H1 (cell line): Measurements from ENCODE around the gene ZNF626. TPM values are rescaled to one million over a fixed set of nuclear protein-coding genes. Genes with fewer than 3 reads are reported as not detected.
"Not testable (repeated sequence)": the region's sequence is repeated elsewhere in the genome, so short reads cannot be mapped to it uniquely, and the experiment has no call there.

Experiments used
- CTCF ChIA-PET: fragments of 300-600 bp; sonication (Branson Sonifier 250); formaldehyde crosslinking; loops from one replicate; lab custom pipeline; 2021; ENCODE audit not compliant: partially characterized antibody; lab: Charles Lee
- POLR2A ChIA-PET: fragments of 300-600 bp; sonication (Branson Sonifier 250); formaldehyde crosslinking; loops from one replicate; lab custom pipeline; 2021; ENCODE audit warnings: inconsistent platforms; ENCODE audit not compliant: partially characterized antibody; lab: Charles Lee
- DNase-seq, 2 experiments: peaks; one replicate each; pipeline versions ENCODE4 v3.0.0 to v3.0.0-alpha.2; 2010 to 2022; ENCODE audit warnings: low spot score in 2 of 2, low read depth in 1 of 2, mixed read lengths in 1 of 2
- FAIRE-seq: peaks from 2 replicates; lab custom pipeline; 2011; peaks lifted over from hg19 to GRCh38; lab: Jason Lieb, UNC
- H2AFZ ChIP-seq: 2 replicates; pipeline ENCODE4 v1.8.1; 2012; ENCODE audit warnings: low read length, inconsistent platforms
- H2AK5ac ChIP-seq: 2 replicates; pipeline ENCODE4 v1.6.1; 2013; ENCODE audit warnings: low read depth, low read length
- H2BK120ac ChIP-seq: replicated peaks from 2 replicates; pipeline ENCODE3; 2013; ENCODE audit warnings: low read depth, low read length, inconsistent platforms
- H2BK12ac ChIP-seq: 2 replicates; pipeline ENCODE4 v1.6.1; 2013; ENCODE audit warnings: low read depth, low read length
- H2BK15ac ChIP-seq: 2 replicates; pipeline ENCODE4 v1.6.1; 2013; ENCODE audit warnings: low read length
- H2BK20ac ChIP-seq: 2 replicates; pipeline ENCODE4 v1.6.1; 2013; ENCODE audit warnings: low read length
- H2BK5ac ChIP-seq: 2 replicates; pipeline ENCODE4 v1.6.1; 2013; ENCODE audit warnings: low read depth, low read length
- H3K14ac ChIP-seq: 2 replicates; pipeline ENCODE4 v1.6.1; 2013; ENCODE audit warnings: inconsistent platforms; ENCODE audit not compliant: insufficient read length
- H3K18ac ChIP-seq: 2 replicates; pipeline ENCODE4 v1.6.1; 2013; ENCODE audit warnings: low read length; ENCODE audit errors: extremely low read depth
- H3K23ac ChIP-seq: 2 replicates; pipeline ENCODE4 v1.6.1; 2013; ENCODE audit warnings: inconsistent platforms; ENCODE audit not compliant: insufficient read length
- H3K23me2 ChIP-seq: 2 replicates; pipeline ENCODE4 v1.6.1; 2013; ENCODE audit warnings: low read depth, low read length
- H3K27ac ChIP-seq: 2 replicates; pipeline ENCODE4 v1.6.1; 2011; ENCODE audit warnings: low read depth, low read length, inconsistent platforms
- H3K27me3 ChIP-seq, 4 experiments: replicated peaks in 1 of 4; 1 replicate in 1 of 4; 2 replicates in 3 of 4; pipeline versions ENCODE4 v1.6.1 to v1.8.1; 2011 to 2013; ENCODE audit warnings: low read length in 3 of 4, mild to moderate bottlenecking in 3 of 4, inconsistent platforms in 2 of 4, mixed read lengths in 2 of 4, moderate library complexity in 1 of 4; ENCODE audit not compliant: control insufficient read depth in 3 of 4, insufficient read depth in 3 of 4; ENCODE audit errors: extremely low read depth in 1 of 4
- H3K36me3 ChIP-seq, 4 experiments: 2 replicates each; pipeline versions ENCODE4 v1.6.1 to v1.8.1; 2011 to 2013; ENCODE audit warnings: mild to moderate bottlenecking in 4 of 4, low read length in 3 of 4, moderate library complexity in 2 of 4, control low read depth in 1 of 4, inconsistent platforms in 1 of 4; ENCODE audit not compliant: insufficient read depth in 4 of 4, control insufficient read depth in 2 of 4
- H3K4ac ChIP-seq: replicated peaks from 2 replicates; pipeline ENCODE3; 2013; ENCODE audit warnings: low read length, low read depth, mixed read lengths, inconsistent platforms; ENCODE audit not compliant: insufficient read length
- H3K4me1 ChIP-seq, 4 experiments: replicated peaks in 1 of 4; 1 replicate in 1 of 4; 2 replicates in 3 of 4; pipeline versions ENCODE4 v1.6.1 to v1.8.1; 2011 to 2013; ENCODE audit warnings: low read length in 3 of 4, inconsistent platforms in 2 of 4, mixed read lengths in 1 of 4; ENCODE audit not compliant: insufficient read depth in 4 of 4, control insufficient read depth in 3 of 4
- H3K4me2 ChIP-seq, 2 experiments: 2 replicates each; pipeline versions ENCODE4 v1.6.1 to v1.8.1; 2011 to 2013; ENCODE audit warnings: low read depth in 2 of 2, low read length in 2 of 2, control low read depth in 1 of 2, inconsistent platforms in 1 of 2, mild to moderate bottlenecking in 1 of 2; ENCODE audit not compliant: insufficient read depth in 1 of 2
- H3K4me3 ChIP-seq, 4 experiments: fragments of 200-600, 300-600 bp in 1 of 4; sonication (generic), shearing (Covaris generic), sonication (Bioruptor Twin) in 1 of 4; 2 replicates each; pipeline versions ENCODE4 v1.5.1 to v1.8.1; 2011 to 2016; ENCODE audit warnings: low read length in 4 of 4, low read depth in 3 of 4, control low read depth in 2 of 4, inconsistent platforms in 2 of 4, mild to moderate bottlenecking in 2 of 4, mixed read lengths in 1 of 4, moderate library complexity in 1 of 4; ENCODE audit not compliant: insufficient read depth in 2 of 4; ENCODE audit errors: extremely low read depth in 1 of 4
- H3K56ac ChIP-seq: replicated peaks from 2 replicates; pipeline ENCODE3; 2013; ENCODE audit warnings: low read depth, mild to moderate bottlenecking, mixed read lengths, low read length, inconsistent platforms; ENCODE audit not compliant: insufficient read length
- H3K79me1 ChIP-seq: 2 replicates; pipeline ENCODE4 v1.6.1; 2013; ENCODE audit warnings: low read depth, low read length, control low read depth
- H3K79me2 ChIP-seq, 2 experiments: 2 replicates each; pipeline versions ENCODE4 v1.6.1 to v1.8.1; 2012 to 2013; ENCODE audit warnings: low read length in 2 of 2, mild to moderate bottlenecking in 2 of 2, inconsistent platforms in 1 of 2; ENCODE audit not compliant: insufficient read depth in 2 of 2, control insufficient read depth in 1 of 2
- H3K9ac ChIP-seq, 4 experiments: replicated peaks in 1 of 4; 1 replicate in 1 of 4; 2 replicates in 3 of 4; pipeline versions ENCODE4 v1.6.1 to v1.8.1; 2011 to 2013; ENCODE audit warnings: low read depth in 3 of 4, low read length in 3 of 4, control low read depth in 2 of 4, mild to moderate bottlenecking in 2 of 4, moderate library complexity in 2 of 4, inconsistent platforms in 1 of 4; ENCODE audit errors: extremely low read depth in 1 of 4
- H3K9me3 ChIP-seq, 2 experiments: 2 replicates each; pipeline versions ENCODE4 v1.6.1 to v1.8.1; 2012 to 2013; ENCODE audit warnings: mild to moderate bottlenecking in 2 of 2, moderate library complexity in 2 of 2, control low read depth in 1 of 2, inconsistent platforms in 1 of 2, low read depth in 1 of 2, low read length in 1 of 2, mixed read lengths in 1 of 2; ENCODE audit not compliant: insufficient read depth in 2 of 2
- H4K20me1 ChIP-seq, 2 experiments: replicated peaks in 1 of 2; 2 replicates each; pipeline versions ENCODE3 to v1.8.1; 2011 to 2013; ENCODE audit warnings: inconsistent platforms in 2 of 2, low read length in 2 of 2, mild to moderate bottlenecking in 1 of 2; ENCODE audit not compliant: insufficient read depth in 2 of 2, control insufficient read depth in 1 of 2
- H4K5ac ChIP-seq: 2 replicates; pipeline ENCODE4 v1.6.1; 2013; ENCODE audit warnings: low read length, low read depth, mixed read lengths, inconsistent platforms; ENCODE audit not compliant: insufficient read length
- H4K8ac ChIP-seq: 2 replicates; pipeline ENCODE4 v1.8.0; 2013; ENCODE audit warnings: mild to moderate bottlenecking, moderate library complexity, low read length, inconsistent platforms; ENCODE audit not compliant: insufficient read depth; ENCODE audit errors: extremely low read depth
- H4K91ac ChIP-seq: replicated peaks from 2 replicates; pipeline ENCODE3; 2013; ENCODE audit warnings: low read length, mixed read lengths, inconsistent platforms; ENCODE audit not compliant: insufficient read length
- WGBS, 2 experiments: shearing (Covaris generic) in 1 of 2; methylation state at CpG; one replicate each; pipeline versions ENCODE4 v1.1.6 to v1.1.7; 2013 to 2015; ENCODE audit warnings: low lambda C conversion rate in 2 of 2, mixed read lengths in 2 of 2, inconsistent platforms in 1 of 2, low coverage in 1 of 2, missing lambda C conversion rate in 1 of 2; ENCODE audit not compliant: insufficient replicate concordance in 2 of 2, insufficient coverage in 1 of 2, insufficient read length in 1 of 2; ENCODE audit errors: extremely low coverage in 1 of 2, missing lambda C conversion rate in 1 of 2; 5-methylcytosine and 5-hydroxymethylcytosine counted together
- polyA plus RNA-seq, 7 experiments: library from polyadenylated mRNA; depleted of rRNA in 3 of 7; stranded (reverse) in 5 of 7; unstranded in 2 of 7; fragments of >200 nt in 5 of 7; fragments of 200-250 nt in 2 of 7; gene quantifications; 1 replicate in 5 of 7; 2 replicates in 1 of 7; 4 replicates in 1 of 7; pipeline versions ENCODE4 v1.2.1 to v1.2.3, GENCODE V29; 2011 to 2013; ENCODE audit warnings: missing spikeins in 2 of 7, mixed read lengths in 2 of 7
- total RNA-seq: library from RNA; stranded (reverse); fragmentation: NEBNext Ultra II Directional; extraction: Animal tissue kit (Norgen Biotek cat#: 25700); gene quantifications from 2 replicates; pipeline ENCODE4 v1.2.1, GENCODE V29; 2021

The ZNF626 gene
- total and polyA plus RNA-seq, 2 of the 8 experiments (the other 6 are each of a cell fraction or from before 2014, with no cell fraction given), result 4.7 to 28.4 TPM

- H3K23me2 ChIP-seq, H2BK20ac ChIP-seq, H2AK5ac ChIP-seq, H3K79me1 ChIP-seq, H3K9ac ChIP-seq, H3K4ac ChIP-seq, H4K20me1 ChIP-seq, H2BK120ac ChIP-seq, H4K5ac ChIP-seq, FAIRE-seq, DNase-seq, H3K4me2 ChIP-seq, H2AFZ ChIP-seq, H3K36me3 ChIP-seq, H2BK5ac ChIP-seq, CTCF ChIA-PET, H3K14ac ChIP-seq, H3K56ac ChIP-seq, H3K4me3 ChIP-seq, H3K18ac ChIP-seq, H4K91ac ChIP-seq, H3K27me3 ChIP-seq, H3K79me2 ChIP-seq, H3K27ac ChIP-seq, H2BK12ac ChIP-seq, H3K23ac ChIP-seq, H4K8ac ChIP-seq, H3K4me1 ChIP-seq, H2BK15ac ChIP-seq, H3K9me3 ChIP-seq: not testable (repeated sequence)
- 80% methylated on average over 4 of the region's 4 CpGs; no CpG with 5 or more reads in 1 of the 2 experiments for WGBS, 2 experiments
- POLR2A ChIA-PET, result interaction anchor here (1.2 kb wide), 1 partner anchor 385 kb away, joined by 4 read pairs; no protein-coding TSS in a partner anchor
Observed at GRCh38 chr19:20614971-20615370, 46.4 kb downstream of the ZNF626 start.
